AG09319 (cell line): ENCODE measurements around the gene RNF213.

ENCODE experiments used
- DNase-seq: peaks from one replicate; pipeline ENCODE4 v3.0.0-alpha.2; 2010; ENCODE audit warnings: low read depth; ENCODE audit errors: extremely low read depth
- CTCF ChIP-seq: IDR thresholded peaks from 2 replicates; pipeline ENCODE4 v1.5.1; 2011; ENCODE audit warnings: low read depth, mild to moderate bottlenecking, inconsistent platforms, low read length, moderate library complexity

The RNF213 gene

GRCh38 chr17:80216473-80217456 is 43.9 kb upstream of the RNF213 start:
- TF ChIP-seq CTCF: no peak
- DNase-seq: no peak

DNA sequence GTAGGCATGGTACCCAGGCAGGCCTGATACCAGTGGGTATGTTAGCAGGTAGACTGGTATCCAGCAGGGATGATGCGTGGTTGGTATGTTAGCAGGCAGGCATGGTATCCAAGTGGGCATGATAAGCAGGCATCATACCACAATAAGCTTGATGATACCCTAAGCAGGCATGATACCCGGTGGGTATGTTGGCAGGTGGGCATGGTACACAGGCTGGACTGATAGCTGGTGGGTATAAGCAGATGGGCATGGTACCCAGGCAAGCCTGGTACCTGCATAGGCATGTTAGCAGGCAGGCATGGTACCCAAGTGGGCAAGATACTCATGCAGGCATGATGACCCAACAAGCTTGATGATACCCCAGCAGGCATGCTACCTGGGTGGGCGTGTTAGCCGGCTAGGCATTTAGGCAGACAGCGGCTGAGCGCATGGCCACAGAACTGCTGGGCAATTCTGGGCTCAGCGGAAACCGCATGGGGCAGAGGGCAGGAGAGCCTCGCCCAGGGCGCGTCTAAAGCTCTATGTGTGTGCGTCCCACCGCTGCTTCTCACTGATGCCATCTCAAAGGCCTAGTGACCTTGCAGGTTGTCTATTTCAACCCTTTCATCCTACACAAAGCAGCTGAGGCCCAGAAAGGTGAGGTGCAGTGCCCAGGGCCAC is 42.8 kb upstream of the RNF213 start:
- no peak for TF ChIP-seq CTCF
- no peak for DNase-seq

DNA sequence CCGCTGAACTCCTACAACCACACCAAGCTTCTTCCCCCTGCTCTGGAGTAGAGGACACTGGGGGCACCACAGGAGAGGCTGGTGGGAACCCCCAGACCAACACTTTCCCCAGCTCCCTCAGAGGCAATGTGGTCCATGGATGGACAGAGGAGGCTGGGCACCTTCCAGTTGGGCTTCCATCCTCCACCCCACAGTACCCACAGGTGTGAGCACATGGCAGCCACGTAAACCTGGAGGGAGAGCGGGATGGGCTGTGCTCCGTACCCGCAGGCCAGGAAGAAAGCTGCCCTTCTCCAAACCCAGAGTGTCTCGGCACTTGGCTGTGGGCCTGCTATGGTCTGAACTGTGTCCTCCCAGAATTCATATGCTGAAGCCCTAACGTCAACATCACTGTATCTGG is 42.3 kb upstream of the RNF213 start:
- TF ChIP-seq CTCF: no peak
- no peak for DNase-seq

- TF ChIP-seq CTCF: no peak
- peak; percentile 74 for DNase-seq
These were observed 41.5 kb upstream of the RNF213 start for GRCh38 chr17:80219013-80219762.

- TF ChIP-seq CTCF: no peak
- DNase-seq: no peak
These were observed 40.9 kb upstream of the RNF213 start for GRCh38 chr17:80219763-80220053.

GRCh38 chr17:80220054-80220735 is 40.5 kb upstream of the RNF213 start, which contains the start of the genes SGSH and SLC26A11:
Gene SGSH (minus strand): TSS chr17:80220333. CDS start chr17:80220313, 20 bp downstream.
Gene SLC26A11 (plus strand): TSS chr17:80220427. CDS start chr17:80221561, 1,134 bp downstream.
- peak; percentile 14 for DNase-seq

More at GRCh38 chr17:80220054-80220735, 40.5 kb upstream of the RNF213 start, which contains the start of the genes SGSH and SLC26A11:
- TF ChIP-seq CTCF: no peak
